Omental fat pad (tissue), 4 donors: Measurements from ENCODE around the gene TBC1D22A. TPM values are rescaled to one million over a fixed set of nuclear protein-coding genes. Genes with fewer than 3 reads are reported as not detected.

Experiments
- ATAC-seq: fragments of 150-250 bp; one replicate; pipeline ENCODE4 v1.9.1; 2016; ENCODE audit warnings: mild to moderate bottlenecking, moderate library complexity; ENCODE audit not compliant: low FRiP score
- DNase-seq: peaks from one replicate; pipeline ENCODE4 v3.0.0-alpha.2; 2019; ENCODE audit warnings: low spot score
- CTCF ChIP-seq, 3 donors: fragments of 450-650 bp; IDR thresholded peaks; one replicate each; pipeline ENCODE4 v1.5.1; 2016 to 2017; ENCODE audit warnings: antibody characterized with exemption in 3 of 3, mild to moderate bottlenecking in 3 of 3, moderate library complexity in 2 of 3
- total RNA-seq, 4 donors: library from RNA; depleted of rRNA; stranded (reverse); fragments of >200 nt; gene quantifications; one replicate each; pipeline ENCODE4 v1.1.0, GENCODE V29; 2016

The TBC1D22A gene
- total RNA-seq, 4 donors from 2014 or later: 21.3 to 31.2 (median 24.5) TPM

DNA sequence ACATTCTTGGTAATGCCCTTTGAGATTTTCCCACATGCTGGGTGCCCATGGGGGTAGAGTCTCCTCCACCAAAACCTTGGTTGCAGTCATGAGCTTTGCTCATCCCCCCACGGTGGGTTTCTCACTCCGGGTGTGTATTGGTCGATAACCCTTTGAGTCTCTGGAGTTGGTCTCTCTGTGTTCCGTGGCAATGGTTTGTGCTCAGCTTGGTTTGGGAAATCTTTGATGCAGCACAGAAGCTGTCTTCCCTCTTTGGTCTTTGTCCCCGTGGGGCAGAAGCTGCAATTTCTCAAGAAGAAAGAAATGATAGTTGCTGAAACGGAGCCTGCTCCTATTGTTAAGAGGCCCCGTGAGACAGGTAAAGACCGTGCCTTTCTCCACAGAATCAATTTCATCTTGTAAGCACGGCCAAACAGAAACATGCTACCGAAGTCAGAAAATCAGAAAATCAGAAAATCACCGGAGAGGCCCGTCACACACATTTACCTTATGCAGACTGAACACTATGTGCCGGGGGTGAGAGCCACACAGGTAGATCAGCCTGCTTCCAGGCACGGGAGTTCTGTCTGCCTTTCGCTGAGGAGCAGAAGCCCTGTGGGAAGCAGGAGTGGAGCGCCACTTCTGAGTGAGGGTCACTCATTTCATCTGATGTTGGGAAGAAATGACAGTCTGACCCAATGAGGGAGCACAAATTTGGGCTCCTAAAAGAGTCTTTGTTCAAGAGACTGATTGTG, 186.1 kb downstream of the TBC1D22A start:
- ATAC-seq: no peak
- no peak for TF ChIP-seq CTCF (IDR thresholded peaks at IDR 0.05)

DNA sequence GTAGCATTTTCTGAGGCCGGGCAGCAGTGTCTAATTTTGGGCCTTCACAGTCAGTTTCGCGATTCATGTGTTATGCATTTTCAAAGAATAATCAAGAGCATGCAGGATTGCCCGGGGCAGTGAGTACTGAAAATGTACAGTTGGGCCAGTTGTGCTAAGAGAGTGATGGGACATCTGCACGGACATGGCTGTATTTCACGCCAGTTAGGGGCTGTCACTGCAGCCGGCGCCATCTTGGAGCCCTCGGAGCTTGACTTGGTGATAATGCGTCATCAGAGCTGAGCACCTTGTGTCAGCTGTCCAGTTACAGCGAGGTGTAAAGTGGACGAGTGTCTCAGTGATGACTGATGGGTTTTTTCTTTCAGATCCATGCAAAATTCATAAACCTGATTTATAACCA, 188.9 kb downstream of the TBC1D22A start:
- no peak for DNase-seq
- TF ChIP-seq CTCF (IDR thresholded peaks at IDR 0.05): no peak
- ATAC-seq: no peak

More for the DNA sequence above, 186.1 kb downstream of the TBC1D22A start:
- no peak for DNase-seq

DNA sequence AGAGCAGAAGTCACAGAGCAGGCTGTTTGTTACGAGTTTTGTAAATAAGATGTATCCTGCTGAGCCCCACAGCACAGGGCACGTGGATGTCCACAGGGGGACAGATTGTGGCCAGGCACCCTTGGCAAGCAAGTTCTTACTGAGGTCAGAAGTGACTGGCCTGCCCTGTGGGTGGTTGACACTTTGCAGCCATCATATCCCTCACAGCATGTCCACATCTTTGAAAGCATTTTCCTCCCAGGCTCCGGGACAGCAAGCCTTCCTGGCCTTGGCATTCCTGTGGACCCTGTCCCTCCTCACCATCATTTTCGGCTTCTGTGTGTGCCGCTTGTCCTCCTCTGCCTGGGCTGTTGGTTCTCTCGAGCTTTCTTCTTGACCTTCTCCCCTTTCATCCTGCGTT, 189.5 kb downstream of the TBC1D22A start:
- ATAC-seq (no peak), DNase-seq (no peak)
- TF ChIP-seq CTCF (IDR thresholded peaks at IDR 0.05): no peak

- DNase-seq (no peak), ATAC-seq (no peak)
- no peak for TF ChIP-seq CTCF (IDR thresholded peaks at IDR 0.05)
Measured at GRCh38 chr22:46953968-46954765, 191.7 kb downstream of the TBC1D22A start.

DNA sequence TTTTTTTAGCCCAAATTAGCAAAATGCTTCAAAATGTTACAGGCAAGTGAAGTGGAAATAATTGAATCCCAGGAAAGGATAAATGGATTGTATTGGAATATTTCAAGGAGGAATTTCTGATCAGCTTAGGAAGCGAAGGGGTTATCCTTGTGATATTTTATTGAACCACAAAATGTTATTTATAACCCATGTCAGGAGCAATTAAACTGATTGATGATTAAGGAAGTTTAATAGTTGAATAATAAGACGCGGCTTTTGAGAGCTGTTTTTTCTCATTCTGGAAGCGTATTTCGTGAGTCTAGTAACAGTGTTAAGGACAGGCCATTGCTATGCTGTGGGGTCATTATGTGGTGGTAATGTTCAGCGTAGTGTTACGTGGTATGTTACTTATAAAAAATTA, 192.3 kb downstream of the TBC1D22A start:
- DNase-seq: no peak
- ATAC-seq: no peak
- TF ChIP-seq CTCF (IDR thresholded peaks at IDR 0.05): no peak

DNA sequence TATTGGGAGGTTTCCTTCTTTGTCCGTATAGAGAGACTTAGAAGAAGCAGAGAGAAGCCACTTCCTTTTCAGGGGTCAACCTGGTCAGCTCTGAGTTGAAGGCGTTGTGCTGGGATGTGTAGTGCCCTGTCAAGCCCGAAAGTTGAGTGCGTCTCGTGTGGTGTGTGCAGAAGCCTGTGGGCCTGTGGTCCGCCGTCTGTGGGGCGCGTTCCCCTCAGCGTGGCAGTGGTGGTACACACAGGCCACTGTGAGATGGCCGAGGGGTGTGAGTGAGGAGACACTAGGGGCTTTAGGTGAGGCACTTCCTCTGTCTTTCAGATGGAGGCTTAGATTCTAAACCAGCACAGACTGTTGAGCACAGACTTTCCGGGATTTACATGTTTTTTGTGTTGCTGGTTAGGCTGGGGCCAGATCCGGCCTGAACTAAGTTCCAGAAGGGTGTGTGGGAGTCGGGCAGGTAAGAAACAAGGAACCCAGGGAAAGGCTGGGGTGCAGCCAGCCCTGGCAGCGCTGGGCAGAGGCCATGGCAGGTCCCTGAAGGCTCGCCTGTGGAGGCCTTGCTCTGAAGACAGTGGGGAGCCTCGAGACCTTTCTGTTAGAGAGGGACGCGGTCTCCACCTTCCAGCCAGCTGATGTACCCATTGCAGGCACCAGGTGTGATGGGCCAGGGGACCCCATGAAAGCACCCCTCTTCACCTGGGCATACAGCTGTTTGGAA, 194.2 kb downstream of the TBC1D22A start:
- ATAC-seq (no peak), DNase-seq (no peak)
- TF ChIP-seq CTCF (IDR thresholded peaks at IDR 0.05): no peak
